SU-DHL-6 (cell line): ENCODE data around the gene STK26.

Experiments
- H2AFZ ChIP-seq: fragments of 200-600 bp; sonication (generic); 2 replicates; pipeline ENCODE4 v1.6.1; 2014; ENCODE audit warnings: low read depth, mild to moderate bottlenecking, moderate library complexity, mixed read lengths, antibody characterized with exemption, low read length; ENCODE audit not compliant: severe bottlenecking
- H3F3A ChIP-seq: fragments of 200-600 bp; shearing (Covaris generic); 2 replicates; pipeline ENCODE4 v1.6.0; 2016; ENCODE audit warnings: antibody characterized with exemption, mild to moderate bottlenecking; ENCODE audit not compliant: insufficient read depth
- H3K27ac ChIP-seq: fragments of 200-600 bp; sonication (generic); 2 replicates; pipeline ENCODE4 v1.5.1; 2016; ENCODE audit warnings: low read depth, mild to moderate bottlenecking, low read length, moderate library complexity, mixed read lengths
- H3K27me3 ChIP-seq: fragments of 200-600 bp; sonication (generic), shearing (Covaris generic); 2 replicates; pipeline ENCODE4 v1.6.0; 2014; ENCODE audit warnings: mild to moderate bottlenecking, low read length
- H3K36me3 ChIP-seq: fragments of 200-600 bp; sonication (generic); 2 replicates; pipeline ENCODE4 v1.6.1; 2014; ENCODE audit warnings: mild to moderate bottlenecking, low read length, mixed read lengths
- H3K4me2 ChIP-seq: fragments of 300-600, 200-600 bp; shearing (Covaris generic), sonication (generic); 2 replicates; pipeline ENCODE4 v1.6.0; 2014; ENCODE audit warnings: low read length, low read depth, mild to moderate bottlenecking; ENCODE audit not compliant: poor library complexity, severe bottlenecking
- H3K4me3 ChIP-seq: fragments of 200-600 bp; sonication (generic); 2 replicates; pipeline ENCODE4 v1.5.1; 2014; ENCODE audit warnings: antibody characterized with exemption, low read length, mild to moderate bottlenecking, mixed read lengths; ENCODE audit not compliant: insufficient read depth, poor library complexity, severe bottlenecking
- H3K79me2 ChIP-seq: fragments of 200-600 bp; sonication (generic); 2 replicates; pipeline ENCODE4 v1.6.1; 2014; ENCODE audit warnings: mild to moderate bottlenecking, low read length, moderate library complexity; ENCODE audit not compliant: insufficient read depth
- H3K9ac ChIP-seq: fragments of 200-600 bp; sonication (generic); 2 replicates; pipeline ENCODE4 v1.7.0; 2014; ENCODE audit warnings: mild to moderate bottlenecking, low read length
- H3K9me2 ChIP-seq: fragments of 200-600 bp; sonication (generic); replicated peaks from 2 replicates; pipeline ENCODE4 v1.6.1; 2014; ENCODE audit warnings: low read length; ENCODE audit not compliant: insufficient read depth
- H3K9me3 ChIP-seq: fragments of 200-600 bp; sonication (generic); 2 replicates; pipeline ENCODE4 v1.6.1; 2014; ENCODE audit warnings: low read length, mixed read lengths; ENCODE audit not compliant: insufficient read depth
- H4K20me1 ChIP-seq: fragments of 200-600 bp; sonication (generic); 2 replicates; pipeline ENCODE4 v1.6.1; 2014; ENCODE audit warnings: low read depth, mild to moderate bottlenecking, antibody characterized with exemption, low read length, moderate library complexity, mixed read lengths
- CTCF ChIP-seq: fragments of 200-600 bp; sonication (generic); IDR thresholded peaks from one replicate; pipeline ENCODE4 v1.5.1; 2017; ENCODE audit warnings: antibody characterized with exemption, mild to moderate bottlenecking, low read length, moderate library complexity; ENCODE audit not compliant: insufficient read depth, poor library complexity, severe bottlenecking
- EZH2phosphoT487 ChIP-seq: fragments of 200-600 bp; sonication (generic), shearing (Covaris generic); conservative IDR thresholded peaks from 2 replicates; pipeline ENCODE4 v1.6.1; 2018; ENCODE audit warnings: mild to moderate bottlenecking, antibody characterized with exemption, low read length, moderate library complexity, mixed read lengths

STK26 gene

GRCh38 chrX:132058975-132059374 lies 35.9 kb downstream of the STK26 start:
- H3K27ac ChIP-seq = no peak overlapping the region

GRCh38 chrX:132059973-132060540 lies 37.0 kb downstream of the STK26 start:
- H4K20me1 ChIP-seq = no peaks in the 10 kb centered on the region
- H3K79me2 ChIP-seq = 0 out of 2 replicates have a peak, but pooled peaks cover 5% of the 10 kb centered on the region
- no peak overlapping the region for H3K4me3 ChIP-seq
- H3K9ac ChIP-seq = no peak overlapping the region
- H3K9me3 ChIP-seq = no peaks in the 10 kb centered on the region
- no peak overlapping the region for H2AFZ ChIP-seq
- H3K4me2 ChIP-seq = peak overlapping the region; percentile 30
- TF ChIP-seq CTCF = no peak
- TF ChIP-seq EZH2phosphoT487 = no peak
- H3K36me3 ChIP-seq = no peaks in the 10 kb centered on the region
- 0 out of 2 replicates have a peak overlapping the region, but pooled peaks have one; percentile 23 for H3K27ac ChIP-seq
- no peaks in the 10 kb centered on the region for H3F3A ChIP-seq
- no peaks in the 10 kb centered on the region for H3K27me3 ChIP-seq
- no peaks in the 10 kb centered on the region for H3K9me2 ChIP-seq

More at GRCh38 chrX:132058975-132059374, 35.9 kb downstream of the STK26 start:
- Histone ChIP-seq H3K9ac (no peak overlapping the region), H4K20me1 (no peaks in the 10 kb centered on the region), H3K4me3 (no peak overlapping the region), H3F3A (no peaks in the 10 kb centered on the region), H3K4me2 (no peak overlapping the region), H3K9me2 (no peaks in the 10 kb centered on the region), H3K9me3 (no peaks in the 10 kb centered on the region), H3K27me3 (no peaks in the 10 kb centered on the region), H3K36me3 (no peaks in the 10 kb centered on the region), H2AFZ (no peak overlapping the region), H3K79me2 (0 out of 2 replicates have a peak, but pooled peaks cover 5% of the 10 kb centered on the region)
- TF ChIP-seq EZH2phosphoT487 (no peak), CTCF (no peak)

GRCh38 chrX:132063334-132063733 lies 40.2 kb downstream of the STK26 start:
- H4K20me1 ChIP-seq = no peaks in the 10 kb centered on the region
- no peaks in the 10 kb centered on the region for H3K36me3 ChIP-seq
- no peaks in the 10 kb centered on the region for H3K9me3 ChIP-seq
- H3K79me2 ChIP-seq = 0 out of 2 replicates have a peak, but pooled peaks cover 5% of the 10 kb centered on the region
- no peak overlapping the region for H3K9ac ChIP-seq
- no peak overlapping the region for H2AFZ ChIP-seq
- no peaks in the 10 kb centered on the region for H3K27me3 ChIP-seq
- no peak overlapping the region for H3K27ac ChIP-seq
- H3F3A ChIP-seq = no peaks in the 10 kb centered on the region
- no peak overlapping the region for H3K4me2 ChIP-seq
- TF ChIP-seq CTCF = no peak
- H3K4me3 ChIP-seq = no peak overlapping the region
- no peaks in the 10 kb centered on the region for H3K9me2 ChIP-seq
